ENCODE measurements around the gene AFF2. TPM values are rescaled to one million over a fixed set of nuclear protein-coding genes. Genes with fewer than 3 reads are reported as not detected.

The AFF2 gene
- total and polyA plus RNA-seq, 7 donors = 0.01 to 0.32 (median 0.11) TPM; not detected in 1

- DNase-seq = no peak
- Histone ChIP-seq H3K27me3 (ENCODE audit: insufficient read depth in 3 of 3, low read length in 2 of 3) (peaks cover 0 to 4% (median 0%) of the 10 kb centered on the region in 3 donors), H3K36me3 (ENCODE audit: insufficient read depth in 1 of 2, low read depth in 1 of 2) (no peaks in the 10 kb centered on the region), H3K4me3 (no peak overlapping the region), H3K9me3 (no peaks in the 10 kb centered on the region), H3K4me1 (no peaks in the 10 kb centered on the region), H3K27ac (no peak overlapping the region)
- no peak for ATAC-seq
- intact Hi-C loops (cut with DNase I) = no loop called here
- 64 to 78% (median 76%) methylated on average over 2 of the region's 2 CpGs for WGBS, 3 donors
- TF ChIP-seq CTCF (IDR thresholded peaks at IDR 0.05) = no peak
These were observed 92.7 kb downstream of the AFF2 start for GRCh38 chrX:148593146-148593545.

- DNase-seq = no peak
- 16 to 35% (median 30%) methylated on average over 4 of the region's 4 CpGs for WGBS, 3 donors
These were observed 93.6 kb downstream of the AFF2 start for GRCh38 chrX:148593987-148594386.

GRCh38 chrX:148599404-148599803 lies 99.0 kb downstream of the AFF2 start:
- no peaks in the 10 kb centered on the region for H3K9me3 ChIP-seq
- 54 to 71% (median 68%) methylated on average over 4 of the region's 4 CpGs for WGBS, 3 donors
- no peak for TF ChIP-seq CTCF (IDR thresholded peaks at IDR 0.05)
- H3K27ac ChIP-seq = no peak overlapping the region
- ATAC-seq = no peak
- intact Hi-C loops (cut with DNase I) = no loop called here
- H3K4me3 ChIP-seq = no peak overlapping the region
- H3K27me3 ChIP-seq (ENCODE audit: insufficient read depth in 3 of 3, low read length in 2 of 3) = peaks cover 0 to 4% (median 0%) of the 10 kb centered on the region in 3 donors
- no peaks in the 10 kb centered on the region for H3K4me1 ChIP-seq
- no peaks in the 10 kb centered on the region for H3K36me3 ChIP-seq (ENCODE audit: insufficient read depth in 1 of 2, low read depth in 1 of 2)
- no peak for DNase-seq

More at GRCh38 chrX:148593987-148594386, 93.6 kb downstream of the AFF2 start:
- H3K27me3 ChIP-seq (ENCODE audit: insufficient read depth in 3 of 3, low read length in 2 of 3) = peaks cover 0 to 4% (median 0%) of the 10 kb centered on the region in 3 donors
- no peaks in the 10 kb centered on the region for H3K9me3 ChIP-seq
- H3K27ac ChIP-seq = no peak overlapping the region
- intact Hi-C loops (cut with DNase I) = no loop called here
- H3K36me3 ChIP-seq (ENCODE audit: insufficient read depth in 1 of 2, low read depth in 1 of 2) = no peaks in the 10 kb centered on the region
- ATAC-seq = no peak
- TF ChIP-seq CTCF (IDR thresholded peaks at IDR 0.05) = no peak
- no peak overlapping the region for H3K4me3 ChIP-seq
- no peaks in the 10 kb centered on the region for H3K4me1 ChIP-seq

- Histone ChIP-seq H3K36me3 (ENCODE audit: insufficient read depth in 1 of 2, low read depth in 1 of 2) (no peaks in the 10 kb centered on the region), H3K9me3 (no peaks in the 10 kb centered on the region), H3K27ac (no peak overlapping the region), H3K4me1 (no peaks in the 10 kb centered on the region), H3K27me3 (ENCODE audit: insufficient read depth in 3 of 3, low read length in 2 of 3) (no peaks in the 10 kb centered on the region), H3K4me3 (no peak overlapping the region)
- intact Hi-C loops (cut with DNase I) = no loop called here
- DNase-seq (no peak), ATAC-seq (no peak)
- WGBS, 3 donors = 61 to 82% (median 81%) methylated on average over 6 of the region's 6 CpGs
- TF ChIP-seq CTCF (IDR thresholded peaks at IDR 0.05) = no peak
These were observed 99.7 kb downstream of the AFF2 start for GRCh38 chrX:148600131-148600530.

- DNase-seq = no peak
- 83 to 93% (median 89%) methylated on average over 2 of the region's 2 CpGs for WGBS, 3 donors
- ATAC-seq = no peak
These were observed 100.2 kb downstream of the AFF2 start for GRCh38 chrX:148600581-148600980.

More at GRCh38 chrX:148600581-148600980, 100.2 kb downstream of the AFF2 start:
- Histone ChIP-seq H3K9me3 (no peaks in the 10 kb centered on the region), H3K36me3 (ENCODE audit: insufficient read depth in 1 of 2, low read depth in 1 of 2) (no peaks in the 10 kb centered on the region), H3K27ac (no peak overlapping the region), H3K27me3 (ENCODE audit: insufficient read depth in 3 of 3, low read length in 2 of 3) (no peaks in the 10 kb centered on the region), H3K4me3 (no peak overlapping the region), H3K4me1 (no peaks in the 10 kb centered on the region)
- intact Hi-C loops (cut with DNase I) = no loop called here
- no peak for TF ChIP-seq CTCF (IDR thresholded peaks at IDR 0.05)

All from psoas muscle (tissue), 8 donors.